OCI-LY7 (cell line): ENCODE measurements around the gene STAT5A. TPM values are rescaled to one million over a fixed set of nuclear protein-coding genes. Genes with fewer than 3 reads are reported as not detected.
"Not testable (repeated sequence)": the region's sequence is repeated elsewhere in the genome, so short reads cannot be mapped to it uniquely, and the experiment has no call there.

Source experiments
- BruUV-seq: library from RNA; stranded (reverse); fragments of 400-500 nt; replicated peaks from 2 replicates; lab custom pipeline; 2021; lab: Mats Ljungman, UMichigan
- CTCF ChIA-PET: fragments of 300-600 bp; sonication (Branson Sonifier 250); formaldehyde crosslinking; loops from one replicate; lab custom pipeline; 2022; ENCODE audit warnings: antibody characterized with exemption; ENCODE audit not compliant: unreplicated experiment; lab: Charles Lee
- POLR2A ChIA-PET: fragments of 300-600 bp; sonication (Branson Sonifier 250); formaldehyde crosslinking; loops from one replicate; lab custom pipeline; 2022; ENCODE audit warnings: antibody characterized with exemption; lab: Charles Lee
- DNase-seq: peaks from one replicate; pipeline ENCODE4 v3.0.0-alpha.2; 2015; ENCODE audit warnings: low spot score
- H2AFZ ChIP-seq: fragments of 200-600 bp; sonication (generic), shearing (Covaris generic); 2 replicates; pipeline ENCODE4 v1.6.1; 2014; ENCODE audit warnings: mild to moderate bottlenecking, antibody characterized with exemption, low read length, moderate library complexity
- H3K27ac ChIP-seq: fragments of 200-600 bp; sonication (generic); 2 replicates; pipeline ENCODE4 v1.5.1; 2014; ENCODE audit warnings: mixed run types, low read depth, mild to moderate bottlenecking, moderate library complexity, low read length, inconsistent platforms; ENCODE audit not compliant: poor library complexity, severe bottlenecking
- H3K36me3 ChIP-seq: fragments of 200-600 bp; sonication (generic); 2 replicates; pipeline ENCODE4 v1.6.1; 2014; ENCODE audit warnings: mild to moderate bottlenecking, antibody characterized with exemption, low read length, moderate library complexity, mixed read lengths; ENCODE audit not compliant: insufficient read depth
- H3K4me1 ChIP-seq: fragments of 200-600 bp; sonication (generic); 2 replicates; pipeline ENCODE4 v1.5.1; 2014; ENCODE audit warnings: mild to moderate bottlenecking, low read length; ENCODE audit not compliant: insufficient read depth, poor library complexity, severe bottlenecking
- H3K4me2 ChIP-seq: fragments of 200-600 bp; sonication (generic); 2 replicates; pipeline ENCODE4 v1.6.1; 2014; ENCODE audit warnings: mild to moderate bottlenecking, low read length
- H3K4me3 ChIP-seq: fragments of 200-600 bp; sonication (generic); 2 replicates; pipeline ENCODE4 v1.5.1; 2014; ENCODE audit warnings: mild to moderate bottlenecking, low read depth, low read length; ENCODE audit not compliant: poor library complexity, severe bottlenecking
- H3K79me2 ChIP-seq: fragments of 200-600 bp; sonication (generic); 2 replicates; pipeline ENCODE4 v1.6.1; 2016; ENCODE audit warnings: low read depth, mild to moderate bottlenecking, low read length, moderate library complexity, mixed read lengths; ENCODE audit not compliant: insufficient read depth
- H3K9me2 ChIP-seq: fragments of 200-600 bp; sonication (generic); 2 replicates; pipeline ENCODE4 v1.6.1; 2016; ENCODE audit warnings: mild to moderate bottlenecking, low read length, mixed read lengths; ENCODE audit not compliant: insufficient read depth
- H3K9me3 ChIP-seq: fragments of 200-600 bp; sonication (generic); 2 replicates; pipeline ENCODE4 v1.6.1; 2014; ENCODE audit warnings: mild to moderate bottlenecking, mixed run types, low read length, mixed read lengths
- H4K20me1 ChIP-seq: fragments of 200-600 bp; sonication (generic); 2 replicates; pipeline ENCODE4 v1.6.1; 2014; ENCODE audit warnings: mild to moderate bottlenecking, antibody characterized with exemption, low read length, moderate library complexity, mixed read lengths; ENCODE audit not compliant: insufficient read depth
- EZH2phosphoT487 ChIP-seq: fragments of 200-600 bp; sonication (generic); IDR thresholded peaks from 2 replicates; pipeline ENCODE4 v1.6.1; 2018; ENCODE audit warnings: low read depth, borderline replicate concordance, mild to moderate bottlenecking, mixed run types, antibody characterized with exemption, low read length, moderate library complexity, mixed read lengths
- intact Hi-C: fragments of 100-400 bp; cut with micrococcal nuclease; formaldehyde crosslinking; loops from one replicate; pipeline ENCODE4 v1.10.0; 2022; ENCODE audit not compliant: unreplicated experiment
- total RNA-seq, 2 experiments: library from RNA; depleted of rRNA in 1 of 2; stranded (reverse); fragments of >200 nt in 1 of 2; shearing (Covaris generic) in 1 of 2; gene quantifications; 2 replicates each; pipeline ENCODE4 v1.2.3, GENCODE V29; 2014 to 2022
- TF ChIP-seq, protein P1 (sequence below): fragments of 200-600 bp; sonication (generic); conservative IDR thresholded peaks from 2 replicates; pipeline ENCODE4 v1.5.1; 2014; ENCODE audit warnings: mild to moderate bottlenecking, antibody characterized with exemption, low read length, moderate library complexity, mixed read lengths

The STAT5A gene
- total RNA-seq, 2 experiments from 2014 or later: 1.9 to 7.9 TPM

GRCh38 chr17:42316755-42317154 lies 28.5 kb downstream of the STAT5A start:
- intact Hi-C loops: no loop called here
- POLR2A ChIA-PET: no interaction called here

GRCh38 chr17:42317266-42317845 lies 29.1 kb downstream of the STAT5A start:
- Histone ChIP-seq H3K79me2 (no peaks in the 10 kb centered on the region), H3K4me1 (peaks cover 39% of the 10 kb centered on the region), H3K27ac (no peak overlapping the region), H3K36me3 (peaks cover 6% of the 10 kb centered on the region; the same call in 1 of the 2 replicates), H3K4me2 (no peak overlapping the region), H2AFZ (no peak overlapping the region), H3K4me3 (no peak overlapping the region), H4K20me1 (no peaks in the 10 kb centered on the region), H3K9me3 (no peaks in the 10 kb centered on the region), H3K9me2 (no peaks in the 10 kb centered on the region)
- no TSS peak for BruUV-seq
- TF ChIP-seq, protein P1, sequence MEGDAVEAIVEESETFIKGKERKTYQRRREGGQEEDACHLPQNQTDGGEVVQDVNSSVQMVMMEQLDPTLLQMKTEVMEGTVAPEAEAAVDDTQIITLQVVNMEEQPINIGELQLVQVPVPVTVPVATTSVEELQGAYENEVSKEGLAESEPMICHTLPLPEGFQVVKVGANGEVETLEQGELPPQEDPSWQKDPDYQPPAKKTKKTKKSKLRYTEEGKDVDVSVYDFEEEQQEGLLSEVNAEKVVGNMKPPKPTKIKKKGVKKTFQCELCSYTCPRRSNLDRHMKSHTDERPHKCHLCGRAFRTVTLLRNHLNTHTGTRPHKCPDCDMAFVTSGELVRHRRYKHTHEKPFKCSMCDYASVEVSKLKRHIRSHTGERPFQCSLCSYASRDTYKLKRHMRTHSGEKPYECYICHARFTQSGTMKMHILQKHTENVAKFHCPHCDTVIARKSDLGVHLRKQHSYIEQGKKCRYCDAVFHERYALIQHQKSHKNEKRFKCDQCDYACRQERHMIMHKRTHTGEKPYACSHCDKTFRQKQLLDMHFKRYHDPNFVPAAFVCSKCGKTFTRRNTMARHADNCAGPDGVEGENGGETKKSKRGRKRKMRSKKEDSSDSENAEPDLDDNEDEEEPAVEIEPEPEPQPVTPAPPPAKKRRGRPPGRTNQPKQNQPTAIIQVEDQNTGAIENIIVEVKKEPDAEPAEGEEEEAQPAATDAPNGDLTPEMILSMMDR: no peak
- TF ChIP-seq EZH2phosphoT487: no peak
- intact Hi-C loops: no loop called here
- no peak for DNase-seq
- POLR2A ChIA-PET: interaction anchor here (0.6 kb wide), 1 partner anchor 166 kb away, joined by 4 read pairs; no protein-coding TSS in a partner anchor
- CTCF ChIA-PET: no interaction called here

More at GRCh38 chr17:42316755-42317154, 28.5 kb downstream of the STAT5A start:
- DNase-seq: no peak
- no peak for TF ChIP-seq EZH2phosphoT487
- TF ChIP-seq, protein P1: no peak
- Histone ChIP-seq H3K4me3 (no peak overlapping the region), H3K9me2 (no peaks in the 10 kb centered on the region), H3K9me3 (no peaks in the 10 kb centered on the region), H3K36me3 (no peaks in the 10 kb centered on the region), H3K4me1 (peaks cover 45% of the 10 kb centered on the region), H3K79me2 (no peaks in the 10 kb centered on the region), H3K27ac (no peak overlapping the region), H2AFZ (no peak overlapping the region), H3K4me2 (no peak overlapping the region), H4K20me1 (no peaks in the 10 kb centered on the region)
- no TSS peak for BruUV-seq
- CTCF ChIA-PET: interaction anchor here (1.9 kb wide), 1 partner anchor 211 kb away, joined by 3 read pairs; no protein-coding TSS in a partner anchor

GRCh38 chr17:42317967-42318366 lies 29.7 kb downstream of the STAT5A start:
- H3K9me3 ChIP-seq, H4K20me1 ChIP-seq, H3K79me2 ChIP-seq, BruUV-seq, H3K4me3 ChIP-seq, intact Hi-C loops, CTCF ChIA-PET, H3K27ac ChIP-seq, H3K4me2 ChIP-seq, H3K36me3 ChIP-seq, DNase-seq, H2AFZ ChIP-seq, H3K9me2 ChIP-seq: not testable (repeated sequence)
- H3K4me1 ChIP-seq: peaks cover 35% of the 10 kb centered on the region
- POLR2A ChIA-PET: interaction anchor here (0.6 to 0.8 kb wide), 2 partner anchors 78 to 165 kb away, joined by 3 to 4 read pairs; no protein-coding TSS in a partner anchor
